Measurements from ENCODE around the gene ACVR1C. TPM values are rescaled to one million over a fixed set of nuclear protein-coding genes. Genes with fewer than 3 reads are reported as not detected.
"Not testable (repeated sequence)": the region's sequence is repeated elsewhere in the genome, so short reads cannot be mapped to it uniquely, and the experiment has no call there.

ACVR1C gene
- total and polyA plus RNA-seq, 7 donors = 0.14 to 2.4 (median 1.6) TPM

- no peak for DNase-seq
- TF ChIP-seq CTCF (IDR thresholded peaks at IDR 0.05) = no peak
- TF ChIP-seq POLR2AphosphoS5 (IDR thresholded peaks at IDR 0.05) = no peak
- no peak for TF ChIP-seq POLR2A (IDR thresholded peaks at IDR 0.05)
- no peak for TF ChIP-seq EP300 (IDR thresholded peaks at IDR 0.05)
- Histone ChIP-seq H3K4me1 (no peaks in the 10 kb centered on the region), H3K4me3 (no peak overlapping the region), H3K9me3 (no peaks in the 10 kb centered on the region), H3K27me3 (no peaks in the 10 kb centered on the region), H3K36me3 (no peaks in the 10 kb centered on the region), H3K27ac (no peak overlapping the region)
- WGBS, 2 donors = 26 to 37% methylated on average over 2 of the region's 2 CpGs
- intact Hi-C loops (cut with DNase I) = no loop called here
Observed at GRCh38 chr2:157572725-157573124, 55.9 kb downstream of the ACVR1C start.

GRCh38 chr2:157566623-157567022 is 62.0 kb downstream of the ACVR1C start:
- H3K9me3 ChIP-seq; H3K4me1 ChIP-seq; H3K27ac ChIP-seq; H3K4me3 ChIP-seq; DNase-seq; H3K27me3 ChIP-seq; intact Hi-C loops (cut with DNase I); H3K36me3 ChIP-seq: not testable (repeated sequence)
- 64 to 69% methylated on average over 12 to 13 of the region's 15 CpGs for WGBS, 2 donors

GRCh38 chr2:157566113-157566512 is 62.6 kb downstream of the ACVR1C start:
- H3K27me3 ChIP-seq; H3K4me1 ChIP-seq; H3K9me3 ChIP-seq; H3K4me3 ChIP-seq; H3K36me3 ChIP-seq; DNase-seq; H3K27ac ChIP-seq; intact Hi-C loops (cut with DNase I): not testable (repeated sequence)
- 94 to 97% methylated on average over 10 of the region's 10 CpGs for WGBS, 2 donors

GRCh38 chr2:157565550-157565949 is 63.1 kb downstream of the ACVR1C start:
- H3K27ac ChIP-seq = no peak overlapping the region
- no peaks in the 10 kb centered on the region for H3K4me1 ChIP-seq
- intact Hi-C loops (cut with DNase I) = no loop called here
- H3K27me3 ChIP-seq = no peaks in the 10 kb centered on the region
- WGBS, 2 donors = 35 to 78% methylated on average over 5 of the region's 5 CpGs
- no peaks in the 10 kb centered on the region for H3K9me3 ChIP-seq
- no peaks in the 10 kb centered on the region for H3K36me3 ChIP-seq
- TF ChIP-seq EP300 (IDR thresholded peaks at IDR 0.05) (no peak), CTCF (IDR thresholded peaks at IDR 0.05) (no peak), POLR2A (IDR thresholded peaks at IDR 0.05) (no peak), POLR2AphosphoS5 (IDR thresholded peaks at IDR 0.05) (no peak)
- DNase-seq = no peak
- no peak overlapping the region for H3K4me3 ChIP-seq

GRCh38 chr2:157559890-157560289 is 68.8 kb downstream of the ACVR1C start:
- H3K36me3 ChIP-seq = no peaks in the 10 kb centered on the region
- no peak for DNase-seq
- no peak overlapping the region for H3K27ac ChIP-seq
- intact Hi-C loops (cut with DNase I) = no loop called here
- no peaks in the 10 kb centered on the region for H3K4me1 ChIP-seq
- whole genome bisulfite sequencing, 2 donors = 72 to 76% methylated on average over 2 of the region's 2 CpGs
- no peaks in the 10 kb centered on the region for H3K27me3 ChIP-seq
- TF ChIP-seq POLR2AphosphoS5 (IDR thresholded peaks at IDR 0.05) = no peak
- TF ChIP-seq EP300 (IDR thresholded peaks at IDR 0.05) = no peak
- TF ChIP-seq CTCF (IDR thresholded peaks at IDR 0.05) = no peak
- TF ChIP-seq POLR2A (IDR thresholded peaks at IDR 0.05) = no peak
- H3K4me3 ChIP-seq = no peak overlapping the region
- H3K9me3 ChIP-seq = no peaks in the 10 kb centered on the region

- Histone ChIP-seq H3K27me3 (no peaks in the 10 kb centered on the region), H3K27ac (no peak overlapping the region), H3K4me1 (no peaks in the 10 kb centered on the region), H3K9me3 (no peaks in the 10 kb centered on the region), H3K36me3 (no peaks in the 10 kb centered on the region), H3K4me3 (no peak overlapping the region)
- WGBS, 2 donors = 61 to 66% methylated on average over 3 of the region's 3 CpGs
- DNase-seq = no peak
- intact Hi-C loops (cut with DNase I) = no loop called here
- TF ChIP-seq CTCF (IDR thresholded peaks at IDR 0.05) (no peak), POLR2AphosphoS5 (IDR thresholded peaks at IDR 0.05) (no peak), POLR2A (IDR thresholded peaks at IDR 0.05) (no peak), EP300 (IDR thresholded peaks at IDR 0.05) (no peak)
Observed at GRCh38 chr2:157559461-157559860, 69.2 kb downstream of the ACVR1C start.
